Endothelial cell of umbilical vein (primary cell): Measurements from ENCODE around the gene RSPO1.

Source experiments
- CTCF ChIP-seq, 2 donors: IDR thresholded peaks; 1 replicate in 1 of 2; 2 replicates in 1 of 2; pipeline ENCODE4 v1.5.1; 2011; ENCODE audit warnings: low read length in 2 of 2, mild to moderate bottlenecking in 2 of 2, moderate library complexity in 2 of 2, control low read depth in 1 of 2, inconsistent platforms in 1 of 2, low read depth in 1 of 2; ENCODE audit not compliant: insufficient read depth in 1 of 2; ENCODE audit errors: extremely low read depth in 1 of 2
- EZH2 ChIP-seq: IDR thresholded peaks from 2 replicates; pipeline ENCODE4 v1.6.1; 2012; ENCODE audit warnings: borderline replicate concordance, low read depth, mild to moderate bottlenecking, moderate library complexity, low read length, inconsistent platforms; ENCODE audit not compliant: severe bottlenecking
- POLR2A ChIP-seq: IDR thresholded peaks from 2 replicates; pipeline ENCODE4 v1.6.1; 2012; ENCODE audit warnings: low read depth, mild to moderate bottlenecking, control low read depth, low read length

GRCh38 chr1:37616330-37616729 is 18.4 kb downstream of the RSPO1 start:
- TF ChIP-seq CTCF (IDR thresholded peaks at IDR 0.05; ENCODE audit: extremely low read depth in 1 of 2, insufficient read depth in 1 of 2, low read depth in 1 of 2, low read length in 2 of 2) (no peak), POLR2A (no peak), EZH2 (no peak)
